RWPE1 (cell line): Measurements from ENCODE around the gene PLXND1.

Experiments used
- CTCF ChIA-PET: fragments of 350-600 bp; sonication (Branson Sonifier 250); formaldehyde crosslinking; extraction: SDS; loops from one replicate; lab custom pipeline; 2021; lab: Yijun Ruan, JAX
- POLR2A ChIA-PET: fragments of 400-600 bp; formaldehyde crosslinking; extraction: SDS; loops from one replicate; lab custom pipeline; 2020; ENCODE audit warnings: antibody characterized with exemption; ENCODE audit not compliant: low non-redundant PET; lab: Yijun Ruan, JAX
- DNase-seq: peaks from one replicate; pipeline ENCODE4 v3.0.0; 2012; ENCODE audit warnings: low spot score
- H3K27ac ChIP-seq: fragments of 450-650 bp; 2 replicates; pipeline ENCODE4 v1.5.1; 2017
- CTCF ChIP-seq: fragments of 450-650 bp; conservative IDR thresholded peaks from 2 replicates; pipeline ENCODE4 v1.5.1; 2017; ENCODE audit warnings: low read depth, mild to moderate bottlenecking

PLXND1 gene

GRCh38 chr3:129536374-129536667 is 70.2 kb downstream of the PLXND1 start:
- ChIA-PET POLR2A (no interaction called here), CTCF (no interaction called here)
- TF ChIP-seq CTCF, result no peak
- DNase-seq, result no peak
- H3K27ac ChIP-seq, result no peak overlapping the region

GRCh38 chr3:129535075-129535474 is 71.4 kb downstream of the PLXND1 start:
- DNase-seq, result no peak
- H3K27ac ChIP-seq, result no peak overlapping the region
- POLR2A ChIA-PET, result no interaction called here
- CTCF ChIA-PET, result interaction anchor here (0.5 kb wide), 1 partner anchor 425 kb away, joined by 3 read pairs; no protein-coding TSS in a partner anchor
- TF ChIP-seq CTCF, result no peak

- TF ChIP-seq CTCF, result no peak
- H3K27ac ChIP-seq, result no peak overlapping the region
- ChIA-PET POLR2A (no interaction called here), CTCF (no interaction called here)
- DNase-seq, result no peak
Observed at GRCh38 chr3:129534428-129535027, 71.9 kb downstream of the PLXND1 start.

- no peak for DNase-seq
- no peak overlapping the region for H3K27ac ChIP-seq
- ChIA-PET POLR2A (no interaction called here), CTCF (interaction anchor here (0.7 kb wide), 1 partner anchor 16 kb away, joined by 3 read pairs; no protein-coding TSS in a partner anchor)
- no peak for TF ChIP-seq CTCF
Observed at GRCh38 chr3:129533406-129533805, 73.1 kb downstream of the PLXND1 start.

DNA sequence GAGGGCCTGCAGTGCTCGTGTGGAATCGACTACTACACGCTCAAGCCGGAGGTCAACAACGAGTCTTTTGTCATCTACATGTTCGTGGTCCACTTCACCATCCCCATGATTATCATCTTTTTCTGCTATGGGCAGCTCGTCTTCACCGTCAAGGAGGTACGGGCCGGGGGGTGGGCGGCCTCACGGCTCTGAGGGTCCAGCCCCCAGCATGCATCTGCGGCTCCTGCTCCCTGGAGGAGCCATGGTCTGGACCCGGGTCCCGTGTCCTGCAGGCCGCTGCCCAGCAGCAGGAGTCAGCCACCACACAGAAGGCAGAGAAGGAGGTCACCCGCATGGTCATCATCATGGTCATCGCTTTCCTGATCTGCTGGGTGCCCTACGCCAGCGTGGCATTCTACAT is 74.2 kb downstream of the PLXND1 start:
- H3K27ac ChIP-seq, result no peak overlapping the region
- DNase-seq, result no peak
- no peak for TF ChIP-seq CTCF
- POLR2A ChIA-PET, result no interaction called here
- CTCF ChIA-PET, result no interaction called here

- ChIA-PET POLR2A (no interaction called here), CTCF (no interaction called here)
- no peak for DNase-seq
- TF ChIP-seq CTCF, result no peak
- H3K27ac ChIP-seq, result no peak overlapping the region
Observed at GRCh38 chr3:129531699-129532098, 74.8 kb downstream of the PLXND1 start.

GRCh38 chr3:129530821-129531220 is 75.7 kb downstream of the PLXND1 start:
- H3K27ac ChIP-seq, result no peak overlapping the region
- CTCF ChIA-PET, result no interaction called here
- no peak for TF ChIP-seq CTCF

More at GRCh38 chr3:129530821-129531220, 75.7 kb downstream of the PLXND1 start:
- no peak for DNase-seq
- POLR2A ChIA-PET, result no interaction called here
